Pancreas (tissue), 10 donors: ENCODE data around the gene TCAIM. TPM values are rescaled to one million over a fixed set of nuclear protein-coding genes. Genes with fewer than 3 reads are reported as not detected.
A peak's percentile ranks its signal among the peaks of the same experiment; 100 is the strongest.

Source experiments
- ATAC-seq, 4 donors: fragments of 200-7000 bp; cut with Tn5 transposase; one replicate each; pipeline versions ENCODE4 v1.8.0 to v1.9.1; 2020; ENCODE audit warnings: mild to moderate bottlenecking in 4 of 4, moderate library complexity in 4 of 4
- DNase-seq, 6 donors: peaks; one replicate each; pipeline ENCODE4 v3.0.0-alpha.2; 2020
- FAIRE-seq: peaks from 2 replicates; lab custom pipeline; 2012; peaks lifted over from hg19 to GRCh38; lab: Jason Lieb, UNC
- H3K27ac ChIP-seq, 4 donors: fragments of 200-600 bp; sonication (generic); 1 replicate in 3 of 4; 2 replicates in 1 of 4; pipeline versions ENCODE4 v1.5.0 to v1.8.0; 2020
- H3K27me3 ChIP-seq, 4 donors: fragments of 200-600 bp; one replicate each; pipeline ENCODE4 v1.8.0; 2021
- H3K36me3 ChIP-seq, 3 donors: fragments of 200-600 bp; sonication (generic) in 1 of 3; one replicate each; pipeline versions ENCODE4 v1.5.0 to v1.8.0; 2020 to 2021
- H3K4me1 ChIP-seq, 3 donors: fragments of 200-600 bp; one replicate each; pipeline ENCODE4 v1.8.0; 2021
- H3K4me3 ChIP-seq, 4 donors: fragments of 200-600 bp; sonication (generic) in 2 of 4; one replicate each; pipeline versions ENCODE4 v1.5.0 to v1.8.0; 2020 to 2021
- H3K9me3 ChIP-seq, 4 donors: fragments of 200-600 bp; one replicate each; pipeline ENCODE4 v1.8.0; 2021
- WGBS, 2 donors: extraction: QIAGEN DNeasy Blood & Tissue Kit; methylation state at CpG; one replicate each; pipeline ENCODE4 v1.1.7; 2013; 5-methylcytosine and 5-hydroxymethylcytosine counted together
- intact Hi-C, 3 donors: fragments of 100-400 bp; cut with DNase I; formaldehyde crosslinking; loops; one replicate each; pipeline versions ENCODE4 v1.11.1 to v1.14.2; 2022
- polyA plus RNA-seq, 2 donors: library from polyadenylated mRNA; stranded (reverse); fragments of 200-250 nt; gene quantifications; one replicate each; pipeline ENCODE4 v1.2.3, GENCODE V29; 2013
- total RNA-seq, 6 donors: library from RNA; stranded (reverse); fragmentation: NEBNext Ultra II Directional in 4 of 6; extraction: Animal tissue kit (Norgen Biotek cat#: 25700) in 4 of 6; gene quantifications; one replicate each; pipeline versions ENCODE4 v1.2.1 to v1.2.4, GENCODE V29; 2021 to 2023
- TF ChIP-seq, protein P1 (sequence below), 4 donors: fragments of 200-600 bp; sonication (generic) in 3 of 4; IDR thresholded peaks; one replicate each; pipeline versions ENCODE4 v1.5.0 to v1.8.0; 2021; ENCODE audit warnings: antibody characterized with exemption in 4 of 4
- donor health status: healthy with polysubstance abuse.
- donor health status: DM: no; HTN: no; CAD: no; lungs with moderate emphysema.
- donor health status: DM: no; HTN: no; CAD: no.
- donor health status: control.
- donor health status: control.
- donor health status: Bipolar disorder and iron deficiency.
- donor health status: DM: yes; HTN: yes; CAD: no.
- donor health status: DM: no; HTN: no; CAD: no.
- donor health status: DM: no; HTN: no; CAD: no.
- donor health status: DM: yes; HTN: yes; CAD: no.

TCAIM gene
- total and polyA plus RNA-seq, 8 donors: 4.9 to 15.4 (median 10.7) TPM

GRCh38 chr3:44323341-44323955 lies 15.1 kb upstream of the TCAIM start:
- H3K4me3 ChIP-seq: no peak overlapping the region
- TF ChIP-seq, protein P1, sequence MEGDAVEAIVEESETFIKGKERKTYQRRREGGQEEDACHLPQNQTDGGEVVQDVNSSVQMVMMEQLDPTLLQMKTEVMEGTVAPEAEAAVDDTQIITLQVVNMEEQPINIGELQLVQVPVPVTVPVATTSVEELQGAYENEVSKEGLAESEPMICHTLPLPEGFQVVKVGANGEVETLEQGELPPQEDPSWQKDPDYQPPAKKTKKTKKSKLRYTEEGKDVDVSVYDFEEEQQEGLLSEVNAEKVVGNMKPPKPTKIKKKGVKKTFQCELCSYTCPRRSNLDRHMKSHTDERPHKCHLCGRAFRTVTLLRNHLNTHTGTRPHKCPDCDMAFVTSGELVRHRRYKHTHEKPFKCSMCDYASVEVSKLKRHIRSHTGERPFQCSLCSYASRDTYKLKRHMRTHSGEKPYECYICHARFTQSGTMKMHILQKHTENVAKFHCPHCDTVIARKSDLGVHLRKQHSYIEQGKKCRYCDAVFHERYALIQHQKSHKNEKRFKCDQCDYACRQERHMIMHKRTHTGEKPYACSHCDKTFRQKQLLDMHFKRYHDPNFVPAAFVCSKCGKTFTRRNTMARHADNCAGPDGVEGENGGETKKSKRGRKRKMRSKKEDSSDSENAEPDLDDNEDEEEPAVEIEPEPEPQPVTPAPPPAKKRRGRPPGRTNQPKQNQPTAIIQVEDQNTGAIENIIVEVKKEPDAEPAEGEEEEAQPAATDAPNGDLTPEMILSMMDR (IDR thresholded peaks at IDR 0.05): peak; percentile 45 to 65 (median 60)
- H3K27me3 ChIP-seq: no peaks in the 10 kb centered on the region
- peaks cover 0 to 10% (median 0%) of the 10 kb centered on the region in 3 donors for H3K4me1 ChIP-seq
- WGBS, 2 donors: 0 to 2% methylated on average over 4 of the region's 4 CpGs
- DNase-seq (peak in 5 of 6 donors; percentile 58 to 74 (median 65)), FAIRE-seq (peak; percentile 98), ATAC-seq (peak; percentile 70 to 91 (median 88))
- H3K27ac ChIP-seq: no peak overlapping the region
- no peaks in the 10 kb centered on the region for H3K36me3 ChIP-seq
- intact Hi-C loops: no loop called here
- no peaks in the 10 kb centered on the region for H3K9me3 ChIP-seq

GRCh38 chr3:44324584-44324983 lies 14.0 kb upstream of the TCAIM start:
- TF ChIP-seq, protein P1 (IDR thresholded peaks at IDR 0.05): no peak
- Histone ChIP-seq H3K4me3 (no peak overlapping the region), H3K4me1 (peaks cover 0 to 10% (median 0%) of the 10 kb centered on the region in 3 donors), H3K36me3 (no peaks in the 10 kb centered on the region), H3K9me3 (no peaks in the 10 kb centered on the region), H3K27me3 (no peaks in the 10 kb centered on the region), H3K27ac (no peak overlapping the region)
- FAIRE-seq (peak; percentile 13), ATAC-seq (no peak), DNase-seq (no peak)
- intact Hi-C loops: no loop called here

DNA sequence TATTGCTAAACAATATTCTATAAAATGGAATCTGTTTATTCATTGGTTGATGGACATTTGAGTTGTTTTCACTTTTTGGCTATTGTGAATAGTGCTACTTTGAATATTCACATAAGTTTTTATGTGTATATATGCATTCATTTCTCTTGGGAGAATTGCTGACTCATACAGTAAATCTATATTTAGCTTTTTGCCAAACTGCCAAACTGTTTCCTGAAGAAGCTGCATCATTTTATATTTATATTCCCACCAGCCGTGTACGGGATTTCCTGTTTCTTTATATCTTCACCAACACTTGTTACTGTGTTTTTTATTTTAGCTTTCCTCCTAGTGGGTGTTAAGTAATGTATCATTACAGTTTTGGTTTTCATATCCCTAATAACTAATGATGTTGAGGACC lies 12.5 kb upstream of the TCAIM start:
- no peak overlapping the region for H3K27ac ChIP-seq
- no peaks in the 10 kb centered on the region for H3K27me3 ChIP-seq
- H3K4me3 ChIP-seq: no peak overlapping the region
- FAIRE-seq (no peak), DNase-seq (no peak), ATAC-seq (no peak)
- TF ChIP-seq, protein P1 (IDR thresholded peaks at IDR 0.05): no peak
- no peaks in the 10 kb centered on the region for H3K36me3 ChIP-seq
- H3K4me1 ChIP-seq: peaks cover 0 to 10% (median 0%) of the 10 kb centered on the region in 3 donors
- 44 to 58% methylated on average over 2 of the region's 2 CpGs for WGBS, 2 donors
- no peaks in the 10 kb centered on the region for H3K9me3 ChIP-seq
- intact Hi-C loops: no loop called here

- WGBS, 2 donors: 59 to 73% methylated on average over 3 of the region's 3 CpGs
- Histone ChIP-seq H3K9me3 (no peaks in the 10 kb centered on the region), H3K4me3 (no peak overlapping the region), H3K27ac (no peak overlapping the region), H3K4me1 (peaks cover 0 to 10% (median 0%) of the 10 kb centered on the region in 3 donors), H3K36me3 (no peaks in the 10 kb centered on the region), H3K27me3 (no peaks in the 10 kb centered on the region)
- TF ChIP-seq, protein P1 (IDR thresholded peaks at IDR 0.05): no peak
- intact Hi-C loops: no loop called here
- no peak for DNase-seq
- no peak for FAIRE-seq
- ATAC-seq: no peak
Measured at GRCh38 chr3:44326515-44326914, 12.1 kb upstream of the TCAIM start.

DNA sequence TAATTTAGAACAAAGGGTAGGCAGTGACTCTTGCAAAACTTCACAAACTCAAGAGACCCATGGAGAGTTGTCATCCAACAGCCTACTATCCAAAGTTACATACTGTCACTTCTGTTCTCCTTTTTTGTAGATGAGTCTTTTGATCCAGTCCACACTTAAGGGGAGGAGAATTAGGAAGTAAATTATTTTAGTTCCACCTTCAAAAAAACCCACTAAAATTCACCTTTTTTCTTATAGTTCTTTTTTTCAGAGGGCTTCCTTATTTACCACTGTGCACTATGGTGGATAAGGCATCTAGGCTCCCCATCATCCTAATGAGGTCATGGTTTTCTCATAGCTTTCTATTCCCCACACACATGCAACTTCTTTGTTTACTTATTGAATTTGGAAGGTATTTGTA lies 8.6 kb upstream of the TCAIM start:
- DNase-seq (no peak), ATAC-seq (no peak), FAIRE-seq (no peak)
- Histone ChIP-seq H3K4me1 (no peaks in the 10 kb centered on the region), H3K4me3 (no peak overlapping the region), H3K27me3 (no peaks in the 10 kb centered on the region), H3K9me3 (no peaks in the 10 kb centered on the region), H3K36me3 (no peaks in the 10 kb centered on the region), H3K27ac (no peak overlapping the region)
- TF ChIP-seq, protein P1 (IDR thresholded peaks at IDR 0.05): no peak
- intact Hi-C loops: no loop called here
